SK-N-SH (cell line): ENCODE results near the gene IZUMO1. TPM values are rescaled to one million over a fixed set of nuclear protein-coding genes. Genes with fewer than 3 reads are reported as not detected.

Experiments
- CTCF ChIA-PET: fragments of 300-600, 350-600 bp; formaldehyde crosslinking; extraction: SDS; loops from one replicate; lab custom pipeline; 2021; lab: Yijun Ruan, JAX
- POLR2A ChIA-PET: fragments of 350-600 bp; sonication (Branson Sonifier 250); formaldehyde crosslinking; extraction: SDS; loops from one replicate; lab custom pipeline; 2020; ENCODE audit warnings: antibody characterized with exemption, inconsistent platforms; lab: Yijun Ruan, JAX
- DNase-seq: peaks from one replicate; pipeline ENCODE4 v3.0.0; 2012
- H2AFZ ChIP-seq: fragments of 200-600 bp; sonication (generic); 2 replicates; pipeline ENCODE4 v1.8.1; 2016; ENCODE audit warnings: antibody characterized with exemption, mild to moderate bottlenecking, low read depth
- H3F3A ChIP-seq: fragments of 200-600 bp; sonication (generic); replicated peaks from 2 replicates; pipeline ENCODE3; 2016; ENCODE audit warnings: antibody characterized with exemption, mild to moderate bottlenecking; ENCODE audit not compliant: insufficient read depth
- H3K27ac ChIP-seq, 2 experiments: fragments of 200-500 bp in 1 of 2; fragments of 200-600 bp in 1 of 2; sonication (Bioruptor generic) in 1 of 2; sonication (generic), shearing (Covaris generic) in 1 of 2; 2 replicates each; pipeline versions ENCODE4 v1.5.1 to v1.6.1; 2014 to 2016; ENCODE audit warnings: low read depth in 2 of 2, inconsistent platforms in 1 of 2, low read length in 1 of 2, mild to moderate bottlenecking in 1 of 2, mixed read lengths in 1 of 2
- H3K27me3 ChIP-seq: fragments of 200-600 bp; sonication (generic), shearing (Covaris generic); 2 replicates; pipeline ENCODE4 v1.6.1; 2016; ENCODE audit warnings: mixed run types; ENCODE audit not compliant: insufficient read depth
- H3K36me3 ChIP-seq, 2 experiments: fragments of 200-500 bp in 1 of 2; fragments of 200-600 bp in 1 of 2; sonication (Bioruptor generic) in 1 of 2; sonication (generic) in 1 of 2; replicated peaks in 1 of 2; 2 replicates each; pipeline versions ENCODE3 to v1.5.1; 2014 to 2016; ENCODE audit warnings: low read length in 1 of 2, mild to moderate bottlenecking in 1 of 2; ENCODE audit not compliant: insufficient read depth in 2 of 2, control insufficient read depth in 1 of 2
- H3K4me1 ChIP-seq, 2 experiments: fragments of 200-500 bp in 1 of 2; fragments of 200-600 bp in 1 of 2; sonication (Bioruptor generic) in 1 of 2; sonication (generic), shearing (Covaris generic) in 1 of 2; 2 replicates each; pipeline versions ENCODE4 v1.5.1 to v1.6.1; 2014 to 2016; ENCODE audit warnings: low read depth in 1 of 2, low read length in 1 of 2, mixed run types in 1 of 2; ENCODE audit not compliant: insufficient read depth in 2 of 2, control insufficient read depth in 1 of 2
- H3K4me2 ChIP-seq: fragments of 200-600 bp; sonication (generic), shearing (Covaris generic); 2 replicates; pipeline ENCODE4 v1.6.1; 2017; ENCODE audit warnings: mixed run types
- H3K4me3 ChIP-seq, 2 experiments: fragments of 200-500 bp in 1 of 2; fragments of 200-600 bp in 1 of 2; sonication (Bioruptor generic) in 1 of 2; sonication (generic), shearing (Covaris generic) in 1 of 2; 2 replicates each; pipeline versions ENCODE4 v1.5.1 to v1.8.1; 2014 to 2016; ENCODE audit warnings: low read depth in 2 of 2, inconsistent platforms in 1 of 2, low read length in 1 of 2, mild to moderate bottlenecking in 1 of 2, mixed read lengths in 1 of 2, moderate library complexity in 1 of 2
- H3K79me2 ChIP-seq: fragments of 200-600 bp; sonication (generic); 2 replicates; pipeline ENCODE4 v1.8.1; 2017; ENCODE audit warnings: mild to moderate bottlenecking; ENCODE audit not compliant: insufficient read depth
- H3K9ac ChIP-seq: fragments of 200-600 bp; sonication (generic); 2 replicates; pipeline ENCODE4 v1.6.1; 2017; ENCODE audit warnings: mixed run types
- H3K9me2 ChIP-seq: fragments of 200-600 bp; sonication (generic); 2 replicates; pipeline ENCODE4 v1.6.1; 2017; ENCODE audit warnings: mixed run types
- H3K9me3 ChIP-seq: fragments of 200-600 bp; sonication (generic); 2 replicates; pipeline ENCODE4 v1.6.1; 2017; ENCODE audit warnings: mixed run types, mild to moderate bottlenecking, moderate library complexity
- H4K20me1 ChIP-seq: fragments of 200-600 bp; sonication (generic); 2 replicates; pipeline ENCODE4 v1.6.1; 2017; ENCODE audit warnings: mild to moderate bottlenecking, mixed run types; ENCODE audit not compliant: insufficient read depth
- EZH2phosphoT487 ChIP-seq: fragments of 200-600 bp; sonication (generic); IDR thresholded peaks from 2 replicates; pipeline ENCODE4 v1.6.1; 2017; ENCODE audit warnings: low read depth, mixed run types, mild to moderate bottlenecking, antibody characterized with exemption, moderate library complexity, borderline replicate concordance
- FOSL2 ChIP-seq: IDR thresholded peaks from 2 replicates; pipeline ENCODE4 v1.4.0; 2012; ENCODE audit warnings: low read depth, mild to moderate bottlenecking, moderate library complexity, borderline replicate concordance
- FOXJ3 ChIP-seq: sonication (generic); formaldehyde crosslinking; IDR thresholded peaks from 2 replicates; pipeline ENCODE4 v1.5.1; 2020; ENCODE audit warnings: mild to moderate bottlenecking, missing genetic modification reagents
- FOXM1 ChIP-seq: IDR thresholded peaks from 2 replicates; pipeline ENCODE4 v1.4.0; 2012; ENCODE audit warnings: low read depth, mild to moderate bottlenecking
- GATA2 ChIP-seq: sonication (generic); formaldehyde crosslinking; IDR thresholded peaks from 2 replicates; pipeline ENCODE4 v1.5.0; 2020; ENCODE audit warnings: mild to moderate bottlenecking, missing genetic modification reagents
- IRF3 ChIP-seq: fragments of 150-350 bp; IDR thresholded peaks from 2 replicates; pipeline ENCODE4 v1.6.1; 2016; ENCODE audit warnings: mild to moderate bottlenecking, low read depth, low read length
- JUND ChIP-seq: IDR thresholded peaks from 2 replicates; pipeline ENCODE4 v1.4.0; 2012
- NFIC ChIP-seq: IDR thresholded peaks from 2 replicates; pipeline ENCODE4 v1.4.0; 2012; ENCODE audit warnings: borderline replicate concordance
- POLR2AphosphoS5 ChIP-seq: IDR thresholded peaks from 2 replicates; pipeline ENCODE4 v1.6.1; 2012; ENCODE audit warnings: low read depth, low read length
- RAD21 ChIP-seq: IDR thresholded peaks from 2 replicates; pipeline ENCODE4 v1.6.1; 2012; ENCODE audit warnings: mild to moderate bottlenecking, low read length
- RCOR1 ChIP-seq: fragments of 150-350 bp; IDR thresholded peaks from 2 replicates; pipeline ENCODE4 v1.6.1; 2017; ENCODE audit warnings: antibody characterized with exemption, low read length
- RFX5 ChIP-seq: IDR thresholded peaks from 2 replicates; pipeline ENCODE4 v1.6.1; 2012; ENCODE audit warnings: mild to moderate bottlenecking, improper control_type of control experiment, low read length
- RXRA ChIP-seq: IDR thresholded peaks from 2 replicates; pipeline ENCODE4 v1.4.0; 2012; ENCODE audit warnings: low read depth, mild to moderate bottlenecking, borderline replicate concordance
- TAF1 ChIP-seq: IDR thresholded peaks from 2 replicates; pipeline ENCODE4 v1.6.1; 2012; ENCODE audit warnings: low read depth, mild to moderate bottlenecking, low read length, moderate library complexity, borderline replicate concordance
- USF2 ChIP-seq: fragments of 150-350 bp; IDR thresholded peaks from 2 replicates; pipeline ENCODE4 v1.6.1; 2017; ENCODE audit warnings: antibody characterized with exemption, low read length, low read depth, borderline replicate concordance
- YY1 ChIP-seq: IDR thresholded peaks from 2 replicates; pipeline ENCODE4 v1.4.0; 2012; ENCODE audit warnings: low read depth, mild to moderate bottlenecking
- ZBTB33 ChIP-seq: IDR thresholded peaks from 2 replicates; pipeline ENCODE4 v1.4.0; 2012; ENCODE audit warnings: low read depth, borderline replicate concordance
- WGBS: methylation state at CpG from one replicate; pipeline ENCODE4 v1.1.6; 2017; ENCODE audit warnings: low lambda C conversion rate; 5-methylcytosine and 5-hydroxymethylcytosine counted together
- polyA plus RNA-seq, 3 experiments: library from polyadenylated mRNA; depleted of rRNA; stranded (reverse); fragments of >200 nt; gene quantifications; 2 replicates each; pipeline ENCODE4 v1.2.3, GENCODE V29; 2012

IZUMO1 gene
- polyA plus RNA-seq, 1 of the 3 experiments (the other 2 are of a cell fraction): 0.03 TPM

GRCh38 chr19:48752496-48753365 is 6.0 kb upstream of the IZUMO1 start, which contains the start of gene FUT1:
Gene FUT1, minus strand, starts transcription at chr19:48752641. Its CDS starts 1,360 bp downstream, at chr19:48751281.
- H3K9ac ChIP-seq: no peak within 1 kb of the TSS
- peak within 1 kb of the TSS; percentile 35 to 46; a peak in 3 of 4 replicates for H3K4me3 ChIP-seq
- H3K4me2 ChIP-seq: peak within 1 kb of the TSS; percentile 71
- peak; percentile 82 for DNase-seq
- POLR2A ChIA-PET: no interaction called here
- H4K20me1 ChIP-seq: no peaks in the 10 kb centered on the region
- CTCF ChIA-PET: interaction anchor here (1.0 to 1.5 kb wide), 3 partner anchors 29 to 107 kb away, joined by 3 to 5 read pairs (median 3); partner anchors contain the start of gene CA11
- H3F3A ChIP-seq: no peaks in the 10 kb centered on the region
- no peaks in the 10 kb centered on the region for H3K9me3 ChIP-seq
- H3K27me3 ChIP-seq: peaks cover 6% of the 10 kb centered on the region; the same call in 1 of the 2 replicates
- no peaks in the 10 kb centered on the region for H3K79me2 ChIP-seq
- H3K27ac ChIP-seq: no peak within 1 kb of the TSS
- TF ChIP-seq POLR2AphosphoS5 (no peak), RXRA (no peak), ZBTB33 (no peak), NFIC (no peak), FOXM1 (no peak)
- H2AFZ ChIP-seq: no peak within 1 kb of the TSS
- WGBS: 22% methylated on average over 24 of the region's 73 CpGs
- H3K9me2 ChIP-seq: no peaks in the 10 kb centered on the region
- no peaks in the 10 kb centered on the region for H3K36me3 ChIP-seq
- H3K4me1 ChIP-seq: peaks cover 0 to 7% of the 10 kb centered on the region in 2 experiments; a peak in 1 of 4 replicates

- Histone ChIP-seq H3K4me1 (peaks cover 0 to 7% of the 10 kb centered on the region in 2 experiments; a peak in 1 of 4 replicates), H3K4me2 (peak overlapping the region; percentile 71), H3K27me3 (peaks cover 6% of the 10 kb centered on the region; the same call in 1 of the 2 replicates), H2AFZ (no peak overlapping the region), H3K27ac (no peak overlapping the region), H3K9me2 (no peaks in the 10 kb centered on the region), H3K4me3 (peak overlapping the region; percentile 35 to 46; a peak in 3 of 4 replicates), H3K9ac (no peak overlapping the region), H3K9me3 (no peaks in the 10 kb centered on the region), H3K36me3 (no peaks in the 10 kb centered on the region), H4K20me1 (no peaks in the 10 kb centered on the region), H3F3A (no peaks in the 10 kb centered on the region), H3K79me2 (no peaks in the 10 kb centered on the region)
- no peak for TF ChIP-seq FOXJ3 (CRISPR knock-in tag)
- TF ChIP-seq RFX5: no peak
- no peak for TF ChIP-seq GATA2 (CRISPR knock-in tag)
- no peak for TF ChIP-seq IRF3
- no peak for TF ChIP-seq NFIC
- no peak for TF ChIP-seq USF2
- no peak for TF ChIP-seq YY1
- no peak for TF ChIP-seq JUND
- no peak for TF ChIP-seq RCOR1
- TF ChIP-seq TAF1: no peak
- TF ChIP-seq EZH2phosphoT487: no peak
- TF ChIP-seq RAD21: no peak
- TF ChIP-seq POLR2AphosphoS5: no peak
- no peak for TF ChIP-seq FOSL2
- no peak for TF ChIP-seq FOXM1
- WGBS: 97% methylated on average over 19 of the region's 20 CpGs
- CTCF ChIA-PET: interaction anchor here (1.0 to 1.5 kb wide), 2 partner anchors 30 to 106 kb away, joined by 3 to 5 read pairs; partner anchors contain the start of gene CA11
- POLR2A ChIA-PET: interaction anchor here (0.7 kb wide), 1 partner anchor 31 kb away, joined by 3 read pairs; no protein-coding TSS in a partner anchor
- DNase-seq: no peak
Observed at GRCh38 chr19:48751845-48752495, 5.3 kb upstream of the IZUMO1 start.
